IPS-18a (cell line): Measurements from ENCODE around the gene TSR2.

Source experiments
- H3K27ac ChIP-seq: one replicate; pipeline ENCODE4 v1.5.1; 2013; ENCODE audit warnings: low read length
- H3K27me3 ChIP-seq: one replicate; pipeline ENCODE4 v1.6.1; 2013; ENCODE audit warnings: mild to moderate bottlenecking, low read length; ENCODE audit not compliant: control insufficient read depth, insufficient read depth
- H3K36me3 ChIP-seq: one replicate; pipeline ENCODE4 v1.6.1; 2013; ENCODE audit warnings: low read depth, low read length; ENCODE audit not compliant: control insufficient read depth
- H3K4me1 ChIP-seq: one replicate; pipeline ENCODE4 v1.6.1; 2013; ENCODE audit warnings: low read depth, low read length; ENCODE audit not compliant: control insufficient read depth
- H3K4me3 ChIP-seq: one replicate; pipeline ENCODE4 v1.5.1; 2013; ENCODE audit warnings: low read length
- H3K9ac ChIP-seq: one replicate; pipeline ENCODE4 v1.6.1; 2013; ENCODE audit warnings: mild to moderate bottlenecking, low read length, moderate library complexity
- H3K9me3 ChIP-seq: one replicate; pipeline ENCODE4 v1.6.1; 2013; ENCODE audit warnings: low read depth, low read length; ENCODE audit not compliant: control insufficient read depth

TSR2 gene

GRCh38 chrX:54439960-54440871 lies at the start of gene TSR2:
TSS of gene TSR2 (plus strand) at chrX:54440404. CDS start at chrX:54440422, 18 bp downstream.
- Histone ChIP-seq H3K4me1 (no peaks in the 10 kb centered on the region), H3K36me3 (peaks cover 16% of the 10 kb centered on the region), H3K27me3 (no peaks in the 10 kb centered on the region), H3K4me3 (peak within 1 kb of the TSS; percentile 86), H3K9ac (peak within 1 kb of the TSS; percentile 80), H3K9me3 (peaks cover 7% of the 10 kb centered on the region), H3K27ac (no peak within 1 kb of the TSS)

DNA sequence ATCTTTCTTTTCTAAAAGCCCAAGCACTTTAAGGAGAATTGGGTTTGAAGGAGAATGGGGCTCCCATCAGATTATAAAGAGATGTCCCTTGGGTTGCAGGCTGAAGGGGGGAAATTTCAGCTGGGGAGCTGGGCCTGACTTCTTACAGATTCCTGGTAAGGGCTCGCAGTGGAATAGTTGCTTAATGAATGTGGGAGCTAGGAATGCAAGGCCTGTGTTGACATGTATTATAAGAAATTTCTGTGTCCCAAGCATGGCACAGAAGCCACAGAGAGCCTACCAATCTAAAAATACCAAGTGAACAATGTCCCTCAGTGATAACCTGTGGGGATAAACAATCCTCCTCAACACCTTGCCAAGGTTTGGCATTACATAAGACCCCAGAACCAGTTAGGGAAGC lies 43.1 kb upstream of the TSR2 start:
- Histone ChIP-seq H3K9me3 (peaks cover 8% of the 10 kb centered on the region), H3K27ac (no peak overlapping the region), H3K4me1 (no peaks in the 10 kb centered on the region), H3K9ac (no peak overlapping the region), H3K27me3 (no peaks in the 10 kb centered on the region), H3K4me3 (no peak overlapping the region), H3K36me3 (no peaks in the 10 kb centered on the region)

DNA sequence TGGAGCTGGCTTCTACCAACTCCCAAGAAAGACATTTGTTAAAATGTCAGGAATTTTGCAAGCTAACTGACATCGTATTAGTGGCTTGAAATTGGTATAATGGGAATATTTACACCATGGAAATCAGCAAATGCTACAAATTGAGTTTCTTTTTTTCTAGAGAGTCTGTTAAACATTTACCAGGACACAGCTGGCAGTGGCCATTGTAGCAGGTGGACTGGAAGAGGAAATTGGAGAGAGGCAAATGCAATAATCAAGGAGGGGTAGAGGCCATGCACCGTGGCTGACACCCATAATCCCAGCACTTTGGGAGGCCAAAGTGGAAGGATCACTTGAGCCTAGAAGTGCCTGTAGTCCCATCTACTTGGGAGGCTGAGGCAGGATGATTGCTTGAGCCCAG lies 32.9 kb upstream of the TSR2 start:
- H3K4me3 ChIP-seq = no peak overlapping the region

DNA sequence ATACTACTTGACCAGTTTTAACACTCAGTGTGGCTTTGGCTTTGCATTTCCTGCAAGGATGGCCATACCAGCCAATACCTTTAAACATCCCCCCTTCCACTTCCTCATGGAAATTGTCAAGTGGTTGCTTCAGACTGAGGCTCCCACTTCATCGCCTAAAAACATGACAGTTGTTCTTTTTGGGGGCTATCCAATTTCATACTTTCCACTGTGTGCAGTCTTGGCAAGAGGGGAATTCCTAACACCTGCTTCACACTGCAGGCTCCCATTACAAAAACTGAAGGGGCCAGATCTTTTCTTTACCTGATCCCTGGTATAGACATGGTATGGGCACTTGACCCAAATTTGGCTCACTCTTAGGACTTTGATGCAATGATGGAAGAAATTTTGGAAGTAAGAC lies 28.5 kb upstream of the TSR2 start:
- peaks cover 7% of the 10 kb centered on the region for H3K9me3 ChIP-seq
- H3K36me3 ChIP-seq = no peaks in the 10 kb centered on the region
- no peak overlapping the region for H3K9ac ChIP-seq
- peaks cover 9% of the 10 kb centered on the region for H3K4me1 ChIP-seq
- no peaks in the 10 kb centered on the region for H3K27me3 ChIP-seq
- no peak overlapping the region for H3K27ac ChIP-seq
- H3K4me3 ChIP-seq = no peak overlapping the region

More for the DNA sequence above, 32.9 kb upstream of the TSR2 start:
- H3K27me3 ChIP-seq = no peaks in the 10 kb centered on the region
- H3K27ac ChIP-seq = no peak overlapping the region
- H3K9me3 ChIP-seq = peaks cover 4% of the 10 kb centered on the region
- no peak overlapping the region for H3K9ac ChIP-seq
- no peaks in the 10 kb centered on the region for H3K36me3 ChIP-seq
- H3K4me1 ChIP-seq = no peaks in the 10 kb centered on the region

- Histone ChIP-seq H3K27ac (no peak overlapping the region), H3K4me1 (peaks cover 9% of the 10 kb centered on the region), H3K36me3 (no peaks in the 10 kb centered on the region), H3K27me3 (no peaks in the 10 kb centered on the region), H3K9me3 (peaks cover 3% of the 10 kb centered on the region), H3K4me3 (no peak overlapping the region), H3K9ac (no peak overlapping the region)
These were observed 26.5 kb upstream of the TSR2 start for GRCh38 chrX:54413753-54414152.

DNA sequence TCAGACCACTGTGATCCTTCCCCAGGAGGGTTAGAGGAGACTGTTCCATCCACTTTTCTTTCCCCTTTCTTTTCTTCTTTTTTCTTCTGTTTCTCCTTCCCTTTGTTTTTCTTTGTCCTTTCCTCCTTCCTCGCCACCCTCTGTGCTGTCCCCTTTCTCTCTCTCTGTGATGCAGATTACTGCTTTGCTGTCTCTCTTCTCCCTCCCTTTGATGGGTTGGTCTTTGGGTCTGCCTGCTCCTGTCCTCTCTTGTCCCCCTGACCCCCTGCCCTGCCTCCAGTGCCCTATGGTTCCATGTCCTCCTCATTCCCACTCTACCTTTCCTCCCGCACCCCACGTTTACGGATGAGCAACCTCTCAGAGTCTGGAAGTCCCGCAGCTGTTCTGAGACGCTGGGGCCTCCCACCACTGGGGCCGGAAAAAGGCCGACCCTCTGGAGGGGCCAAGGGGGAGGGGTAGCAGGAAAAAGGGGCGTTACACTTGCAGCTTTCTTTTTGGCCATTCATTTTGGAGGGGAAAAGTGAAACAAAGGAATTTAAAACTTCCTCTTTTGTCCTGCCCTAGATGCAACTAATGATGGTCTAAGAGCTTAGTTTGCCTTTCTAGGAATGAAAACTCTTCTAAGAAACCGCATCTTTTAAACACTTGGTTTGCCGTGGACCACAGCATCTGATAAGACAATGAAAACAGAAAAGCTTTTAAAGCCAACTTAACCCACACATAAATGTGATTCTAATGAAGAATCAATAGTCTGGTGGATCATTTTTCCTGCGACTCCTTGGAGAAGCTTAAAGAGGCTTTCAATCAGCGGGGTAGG lies 24.5 kb upstream of the TSR2 start:
- no peak overlapping the region for H3K27ac ChIP-seq
- peak overlapping the region; percentile 39 for H3K4me3 ChIP-seq

DNA sequence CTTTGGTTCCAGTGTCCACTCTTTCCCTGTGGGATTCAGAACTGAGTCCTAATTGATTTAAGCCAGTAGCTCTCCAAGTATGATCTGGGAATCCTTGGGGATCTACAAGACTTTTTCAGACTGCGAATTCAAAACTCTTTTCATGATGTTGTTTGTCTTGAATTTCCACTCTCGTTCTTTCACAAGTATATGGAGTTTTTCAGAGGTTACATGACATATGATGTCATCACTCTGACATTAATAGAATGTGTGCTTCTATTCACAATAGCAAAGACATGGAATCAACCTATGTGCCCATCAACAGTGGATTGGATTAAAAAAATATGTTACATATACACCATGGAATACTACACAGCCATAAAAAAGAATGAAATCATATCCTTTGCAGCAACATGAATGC lies 23.2 kb upstream of the TSR2 start:
- Histone ChIP-seq H3K4me3 (no peak overlapping the region), H3K9me3 (peaks cover 3% of the 10 kb centered on the region), H3K27me3 (no peaks in the 10 kb centered on the region), H3K27ac (no peak overlapping the region), H3K4me1 (peaks cover 9% of the 10 kb centered on the region), H3K9ac (no peak overlapping the region), H3K36me3 (no peaks in the 10 kb centered on the region)

More for the DNA sequence above, 24.5 kb upstream of the TSR2 start:
- H3K27me3 ChIP-seq = no peaks in the 10 kb centered on the region
- peaks cover 3% of the 10 kb centered on the region for H3K9me3 ChIP-seq
- H3K36me3 ChIP-seq = no peaks in the 10 kb centered on the region
- peaks cover 9% of the 10 kb centered on the region for H3K4me1 ChIP-seq
- peak overlapping the region; percentile 52 for H3K9ac ChIP-seq

DNA sequence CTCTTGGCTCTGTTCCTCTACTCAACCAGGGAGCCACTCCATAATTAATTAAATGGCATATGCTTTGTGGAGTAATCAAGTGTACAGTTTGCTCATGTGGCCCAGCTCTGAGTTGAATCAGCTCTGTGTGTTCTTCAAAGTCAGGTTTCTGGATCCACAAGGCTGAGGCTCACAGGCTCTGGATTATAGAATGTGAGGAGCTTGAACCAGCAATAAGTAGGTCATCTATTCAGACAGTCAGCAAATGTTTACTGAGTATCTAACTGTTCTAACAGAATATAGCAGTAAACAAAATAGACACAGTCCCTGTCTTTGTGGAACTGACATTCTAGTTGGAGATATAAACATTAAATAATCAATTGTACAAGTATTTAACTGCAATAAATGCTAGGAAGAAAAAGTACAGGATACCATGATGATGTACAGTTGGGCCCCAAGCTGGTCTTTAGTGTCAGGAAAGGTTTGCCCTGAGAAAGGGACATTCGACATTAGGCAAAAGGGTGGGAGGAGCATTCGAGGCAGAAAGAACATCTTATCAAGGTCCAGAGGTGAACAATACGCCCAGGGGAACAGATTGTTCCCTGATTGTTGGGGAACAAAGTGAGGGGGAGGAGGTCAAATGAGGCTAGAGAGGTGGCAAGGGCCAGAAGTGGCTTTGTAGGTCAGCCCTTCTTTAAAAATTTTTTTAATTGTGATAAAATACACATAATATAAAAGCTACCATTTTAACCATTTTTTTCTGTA lies 20.5 kb upstream of the TSR2 start:
- Histone ChIP-seq H3K27me3 (no peaks in the 10 kb centered on the region), H3K9ac (no peak overlapping the region), H3K4me1 (peaks cover 11% of the 10 kb centered on the region), H3K9me3 (peaks cover 7% of the 10 kb centered on the region), H3K27ac (no peak overlapping the region), H3K36me3 (no peaks in the 10 kb centered on the region), H3K4me3 (no peak overlapping the region)

DNA sequence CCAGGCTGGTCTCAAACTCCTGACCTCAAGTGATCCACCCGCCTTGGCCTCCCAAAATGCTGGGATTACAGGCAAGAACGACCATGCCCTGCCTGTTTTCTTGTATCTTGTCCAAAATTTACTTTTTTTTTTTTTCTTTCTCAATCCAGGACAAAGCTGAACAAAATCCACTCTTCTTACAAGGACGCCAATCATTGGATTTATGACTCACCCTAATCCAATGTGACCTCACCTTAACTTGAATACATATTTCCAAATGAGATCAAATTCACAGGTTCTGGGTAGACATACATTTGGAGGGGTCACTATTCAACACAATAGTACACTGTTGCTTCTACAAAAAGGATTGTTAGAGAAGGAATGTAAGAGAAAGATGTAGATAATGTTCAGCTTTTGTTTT lies 18.0 kb upstream of the TSR2 start:
- no peak overlapping the region for H3K27ac ChIP-seq
- no peaks in the 10 kb centered on the region for H3K36me3 ChIP-seq
- H3K4me1 ChIP-seq = peaks cover 3% of the 10 kb centered on the region
- H3K4me3 ChIP-seq = no peak overlapping the region
- H3K27me3 ChIP-seq = no peaks in the 10 kb centered on the region
- peaks cover 7% of the 10 kb centered on the region for H3K9me3 ChIP-seq
- no peak overlapping the region for H3K9ac ChIP-seq

DNA sequence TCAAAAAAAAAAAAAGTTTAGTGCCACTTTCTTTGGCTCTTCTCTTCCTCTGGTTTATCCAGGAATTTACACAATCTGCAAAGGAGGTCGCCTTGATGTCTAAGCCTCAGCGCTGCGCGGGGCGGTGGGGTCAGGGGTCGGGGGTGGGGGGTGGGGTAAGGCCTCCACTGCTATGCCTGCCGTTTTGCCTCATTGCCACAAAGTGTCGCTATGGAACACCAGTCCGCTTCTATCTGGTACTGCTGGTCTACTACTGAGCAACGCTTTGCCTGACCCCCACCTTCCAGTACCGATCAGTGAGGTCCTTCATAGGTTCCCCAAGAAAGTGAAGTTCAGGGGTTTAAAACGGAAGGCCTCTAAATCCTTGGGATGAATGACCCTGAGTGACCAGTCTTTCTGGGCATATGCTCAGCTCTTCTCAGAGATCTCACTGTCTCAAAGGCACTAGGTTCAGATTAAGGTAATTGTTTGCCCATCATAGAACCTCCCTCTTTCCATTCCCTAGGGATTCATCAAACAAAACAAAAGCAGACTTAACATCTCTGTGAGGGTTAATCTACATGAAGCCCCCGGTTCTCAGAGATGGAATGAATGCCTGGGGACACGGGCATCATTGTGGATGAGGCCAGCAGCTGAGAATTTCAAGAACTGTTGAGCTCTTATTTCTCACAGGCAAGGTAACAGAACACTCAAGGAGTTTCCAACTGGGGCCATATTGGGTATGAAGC lies 16.9 kb upstream of the TSR2 start:
- Histone ChIP-seq H3K27me3 (no peaks in the 10 kb centered on the region), H3K36me3 (no peaks in the 10 kb centered on the region), H3K9ac (no peak overlapping the region), H3K9me3 (peaks cover 7% of the 10 kb centered on the region), H3K4me3 (peak overlapping the region; percentile 14), H3K27ac (no peak overlapping the region), H3K4me1 (peaks cover 3% of the 10 kb centered on the region)
